Vagina (tissue), 2 donors: ENCODE data around the gene RMND5A.

Source experiments
- POLR2A ChIP-seq, 2 donors: fragments of 450-650 bp; IDR thresholded peaks; one replicate each; pipeline ENCODE4 v1.6.1; 2017; ENCODE audit warnings: antibody characterized with exemption in 2 of 2, mild to moderate bottlenecking in 2 of 2, moderate library complexity in 2 of 2
- POLR2AphosphoS5 ChIP-seq, 2 donors: sonication (generic); formaldehyde crosslinking; IDR thresholded peaks; one replicate each; pipeline ENCODE4 v1.9.0; 2017; ENCODE audit warnings: antibody characterized with exemption in 2 of 2, mild to moderate bottlenecking in 2 of 2, low read depth in 1 of 2; ENCODE audit not compliant: insufficient read depth in 1 of 2
- TF ChIP-seq, protein P1 (sequence below), 3 experiments: fragments of 450-650 bp in 2 of 3; fragments of 200-600 bp in 1 of 3; sonication (generic) in 1 of 3; IDR thresholded peaks; one replicate each; pipeline ENCODE4 v1.5.1; 2017 to 2019; ENCODE audit warnings: antibody characterized with exemption in 3 of 3, mild to moderate bottlenecking in 2 of 3, moderate library complexity in 2 of 3

GRCh38 chr2:86781363-86781762 lies 61.3 kb downstream of the RMND5A start:
- TF ChIP-seq, protein P1, sequence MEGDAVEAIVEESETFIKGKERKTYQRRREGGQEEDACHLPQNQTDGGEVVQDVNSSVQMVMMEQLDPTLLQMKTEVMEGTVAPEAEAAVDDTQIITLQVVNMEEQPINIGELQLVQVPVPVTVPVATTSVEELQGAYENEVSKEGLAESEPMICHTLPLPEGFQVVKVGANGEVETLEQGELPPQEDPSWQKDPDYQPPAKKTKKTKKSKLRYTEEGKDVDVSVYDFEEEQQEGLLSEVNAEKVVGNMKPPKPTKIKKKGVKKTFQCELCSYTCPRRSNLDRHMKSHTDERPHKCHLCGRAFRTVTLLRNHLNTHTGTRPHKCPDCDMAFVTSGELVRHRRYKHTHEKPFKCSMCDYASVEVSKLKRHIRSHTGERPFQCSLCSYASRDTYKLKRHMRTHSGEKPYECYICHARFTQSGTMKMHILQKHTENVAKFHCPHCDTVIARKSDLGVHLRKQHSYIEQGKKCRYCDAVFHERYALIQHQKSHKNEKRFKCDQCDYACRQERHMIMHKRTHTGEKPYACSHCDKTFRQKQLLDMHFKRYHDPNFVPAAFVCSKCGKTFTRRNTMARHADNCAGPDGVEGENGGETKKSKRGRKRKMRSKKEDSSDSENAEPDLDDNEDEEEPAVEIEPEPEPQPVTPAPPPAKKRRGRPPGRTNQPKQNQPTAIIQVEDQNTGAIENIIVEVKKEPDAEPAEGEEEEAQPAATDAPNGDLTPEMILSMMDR (IDR thresholded peaks at IDR 0.05): no peak
- no peak for TF ChIP-seq POLR2A (IDR thresholded peaks at IDR 0.05)
- no peak for TF ChIP-seq POLR2AphosphoS5 (IDR thresholded peaks at IDR 0.05; ENCODE audit: insufficient read depth in 1 of 2, low read depth in 1 of 2)
